Left lung (tissue), 10 donors: ENCODE results near the gene ANKRD52. TPM values are rescaled to one million over a fixed set of nuclear protein-coding genes. Genes with fewer than 3 reads are reported as not detected.

Experiments
- ATAC-seq: fragments of 200-7000 bp; cut with Tn5 transposase; one replicate; pipeline ENCODE4 v1.9.1; 2020; ENCODE audit warnings: moderate library complexity
- DNase-seq, 4 donors: peaks; one replicate each; pipeline ENCODE4 v3.0.0-alpha.2; 2013 to 2020
- H3K27ac ChIP-seq, 2 donors: fragments of 200-600 bp; sonication (generic) in 1 of 2; one replicate each; pipeline versions ENCODE4 v1.5.0 to v1.8.0; 2020 to 2021
- H3K27me3 ChIP-seq, 2 donors: fragments of 200-600 bp; sonication (generic) in 1 of 2; one replicate each; pipeline versions ENCODE4 v1.5.0 to v1.8.0; 2020 to 2021
- H3K36me3 ChIP-seq, 2 donors: fragments of 200-600 bp; sonication (generic) in 1 of 2; one replicate each; pipeline versions ENCODE4 v1.5.0 to v1.8.0; 2020 to 2021
- H3K4me1 ChIP-seq, 2 donors: fragments of 200-600 bp; one replicate each; pipeline ENCODE4 v1.8.0; 2021
- H3K4me3 ChIP-seq, 2 donors: fragments of 200-600 bp; sonication (generic) in 1 of 2; one replicate each; pipeline versions ENCODE4 v1.5.0 to v1.8.0; 2020 to 2021; ENCODE audit warnings: mild to moderate bottlenecking in 1 of 2
- H3K9me3 ChIP-seq, 2 donors: fragments of 200-600 bp; sonication (generic) in 1 of 2; one replicate each; pipeline versions ENCODE4 v1.5.0 to v1.8.0; 2020 to 2021
- intact Hi-C, 2 donors: fragments of 100-400 bp; cut with DNase I; formaldehyde crosslinking; loops; one replicate each; pipeline versions ENCODE4 v1.11.2 to v1.14.2; 2022
- polyA plus RNA-seq, 6 donors: library from polyadenylated mRNA; unstranded; fragments of 120-200 nt; gene quantifications; one replicate each; pipeline ENCODE4 v1.2.1, GENCODE V29; 2013; ENCODE audit not compliant: insufficient read length in 6 of 6
- total RNA-seq, 2 donors: library from RNA; stranded (reverse); fragmentation: NEBNext Ultra II Directional; extraction: Animal tissue kit (Norgen Biotek cat#: 25700); gene quantifications; one replicate each; pipeline ENCODE4 v1.2.1, GENCODE V29; 2021
- TF ChIP-seq, protein P1 (sequence below), 2 donors: fragments of 200-600 bp; sonication (generic) in 1 of 2; IDR thresholded peaks; one replicate each; pipeline versions ENCODE4 v1.5.0 to v1.8.0; 2021; ENCODE audit warnings: antibody characterized with exemption in 2 of 2
- donor health status: DM: no; HTN: yes; CAD: no.
- donor health status: DM: no; HTN: no; CAD: no.

ANKRD52 gene
- total and polyA plus RNA-seq, 8 donors, result 24.6 to 40.1 (median 32.6) TPM

GRCh38 chr12:56243731-56244181 lies 14.4 kb downstream of the ANKRD52 start:
- no peak overlapping the region for H3K4me3 ChIP-seq
- no peaks in the 10 kb centered on the region for H3K9me3 ChIP-seq
- DNase-seq, result peak in 1 of 4 donors; percentile 42
- H3K36me3 ChIP-seq, result peaks cover 3 to 100% of the 10 kb centered on the region in 2 donors
- intact Hi-C loops, result no loop called here
- TF ChIP-seq, protein P1, sequence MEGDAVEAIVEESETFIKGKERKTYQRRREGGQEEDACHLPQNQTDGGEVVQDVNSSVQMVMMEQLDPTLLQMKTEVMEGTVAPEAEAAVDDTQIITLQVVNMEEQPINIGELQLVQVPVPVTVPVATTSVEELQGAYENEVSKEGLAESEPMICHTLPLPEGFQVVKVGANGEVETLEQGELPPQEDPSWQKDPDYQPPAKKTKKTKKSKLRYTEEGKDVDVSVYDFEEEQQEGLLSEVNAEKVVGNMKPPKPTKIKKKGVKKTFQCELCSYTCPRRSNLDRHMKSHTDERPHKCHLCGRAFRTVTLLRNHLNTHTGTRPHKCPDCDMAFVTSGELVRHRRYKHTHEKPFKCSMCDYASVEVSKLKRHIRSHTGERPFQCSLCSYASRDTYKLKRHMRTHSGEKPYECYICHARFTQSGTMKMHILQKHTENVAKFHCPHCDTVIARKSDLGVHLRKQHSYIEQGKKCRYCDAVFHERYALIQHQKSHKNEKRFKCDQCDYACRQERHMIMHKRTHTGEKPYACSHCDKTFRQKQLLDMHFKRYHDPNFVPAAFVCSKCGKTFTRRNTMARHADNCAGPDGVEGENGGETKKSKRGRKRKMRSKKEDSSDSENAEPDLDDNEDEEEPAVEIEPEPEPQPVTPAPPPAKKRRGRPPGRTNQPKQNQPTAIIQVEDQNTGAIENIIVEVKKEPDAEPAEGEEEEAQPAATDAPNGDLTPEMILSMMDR (IDR thresholded peaks at IDR 0.05), result no peak
- no peaks in the 10 kb centered on the region for H3K4me1 ChIP-seq
- ATAC-seq, result no peak
- no peaks in the 10 kb centered on the region for H3K27me3 ChIP-seq
- H3K27ac ChIP-seq, result no peak overlapping the region

GRCh38 chr12:56242986-56243385 lies 15.2 kb downstream of the ANKRD52 start:
- TF ChIP-seq, protein P1 (IDR thresholded peaks at IDR 0.05), result no peak
- no peak overlapping the region for H3K27ac ChIP-seq
- no peaks in the 10 kb centered on the region for H3K27me3 ChIP-seq
- H3K36me3 ChIP-seq, result peaks cover 0 to 94% of the 10 kb centered on the region in 2 donors
- no peaks in the 10 kb centered on the region for H3K4me1 ChIP-seq
- no peak overlapping the region for H3K4me3 ChIP-seq
- peak in 1 of 4 donors; percentile 73 for DNase-seq
- H3K9me3 ChIP-seq, result no peaks in the 10 kb centered on the region
- intact Hi-C loops, result no loop called here
- ATAC-seq, result no peak

DNA sequence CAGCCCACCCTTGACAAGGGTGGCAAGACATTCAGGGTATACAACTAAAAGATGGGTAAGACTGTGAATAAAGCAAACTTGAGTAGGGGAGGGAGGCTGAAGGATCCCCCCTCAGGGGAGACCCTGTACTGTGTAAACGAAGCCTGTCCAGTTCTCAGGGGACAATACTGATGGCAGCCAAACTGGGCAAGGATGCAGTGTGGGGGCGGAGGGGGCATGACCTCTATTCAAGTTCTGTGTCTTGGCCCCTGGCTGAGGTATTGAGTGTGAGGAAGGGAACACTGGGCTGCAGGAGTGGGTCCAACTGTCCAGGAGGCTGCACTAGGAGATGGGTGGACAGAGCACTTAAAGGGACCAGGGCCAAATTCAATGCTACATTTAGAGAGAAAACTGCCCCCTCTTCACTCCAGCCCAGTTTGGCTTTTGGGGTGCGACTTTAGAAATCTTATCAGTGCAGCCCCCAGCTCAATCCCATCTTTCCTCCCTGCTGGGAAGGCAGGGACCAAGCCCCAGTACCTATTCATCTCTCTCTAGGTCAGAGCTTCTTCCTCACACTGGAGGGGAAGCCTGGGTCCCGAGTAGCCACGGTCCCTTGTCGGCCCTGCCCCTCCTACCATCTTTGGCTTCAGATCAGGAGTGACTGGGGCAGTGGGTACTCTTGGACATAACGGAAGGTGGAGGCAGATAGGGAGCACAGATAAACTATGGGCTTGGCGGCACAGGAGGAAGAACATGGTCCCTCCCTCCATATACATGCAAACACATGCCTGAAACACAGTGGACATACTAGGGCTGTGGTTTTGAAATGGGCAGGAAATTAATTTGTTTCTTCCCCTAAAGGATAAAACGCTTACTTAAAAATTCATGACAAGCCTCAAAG lies 16.5 kb downstream of the ANKRD52 start:
- TF ChIP-seq, protein P1 (IDR thresholded peaks at IDR 0.05), result no peak
- H3K27ac ChIP-seq, result no peak overlapping the region
- no peak overlapping the region for H3K4me3 ChIP-seq
- no peaks in the 10 kb centered on the region for H3K4me1 ChIP-seq
- DNase-seq (peak in 1 of 4 donors; percentile 17), ATAC-seq (no peak)
- intact Hi-C loops, result no loop called here
- no peaks in the 10 kb centered on the region for H3K27me3 ChIP-seq
- H3K36me3 ChIP-seq, result peaks cover 0 to 90% of the 10 kb centered on the region in 2 donors
- H3K9me3 ChIP-seq, result no peaks in the 10 kb centered on the region

DNA sequence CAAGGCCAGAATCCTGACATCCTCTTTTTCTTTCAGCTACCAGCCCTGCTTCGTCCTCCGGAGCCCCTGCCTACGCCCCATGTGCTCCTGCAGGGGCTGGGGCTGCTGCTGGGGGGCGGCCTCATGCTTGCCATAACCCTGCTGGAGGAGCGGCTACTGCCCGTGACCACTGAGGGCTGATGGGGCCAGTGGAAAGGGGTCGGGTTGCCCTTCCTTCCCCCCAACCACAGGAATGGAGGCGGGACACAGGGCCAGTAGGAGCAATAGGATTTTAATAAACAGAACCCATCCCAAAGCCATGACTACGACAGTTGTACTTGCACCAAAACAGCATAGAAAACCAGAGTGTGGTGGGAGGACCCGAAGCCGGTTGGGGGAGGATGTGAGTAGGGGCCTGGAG lies 20.6 kb downstream of the ANKRD52 start:
- H3K4me3 ChIP-seq, result no peak overlapping the region
- H3K4me1 ChIP-seq, result no peaks in the 10 kb centered on the region
- H3K27ac ChIP-seq, result no peak overlapping the region
- TF ChIP-seq, protein P1 (IDR thresholded peaks at IDR 0.05), result no peak
- no peaks in the 10 kb centered on the region for H3K9me3 ChIP-seq
- H3K36me3 ChIP-seq, result peaks cover 0 to 55% of the 10 kb centered on the region in 2 donors
- intact Hi-C loops, result no loop called here
- ATAC-seq (no peak), DNase-seq (peak in 1 of 4 donors; percentile 31)
- H3K27me3 ChIP-seq, result no peaks in the 10 kb centered on the region

DNA sequence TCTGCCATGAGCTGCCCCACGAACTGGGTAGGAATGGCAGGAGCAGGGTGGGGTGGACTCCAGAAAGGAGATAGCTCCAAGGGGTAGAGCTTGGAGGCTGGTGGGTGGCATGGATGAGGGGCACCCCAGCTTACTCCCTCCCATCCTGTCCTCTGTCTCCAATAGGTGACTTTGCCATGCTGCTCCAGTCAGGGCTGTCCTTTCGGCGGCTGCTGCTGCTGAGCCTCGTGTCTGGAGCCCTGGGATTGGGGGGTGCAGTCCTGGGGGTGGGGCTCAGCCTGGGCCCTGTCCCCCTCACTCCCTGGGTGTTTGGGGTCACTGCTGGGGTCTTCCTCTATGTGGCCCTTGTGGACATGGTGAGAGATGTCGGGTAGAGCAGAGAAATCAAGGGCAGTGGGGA lies 21.2 kb downstream of the ANKRD52 start:
- TF ChIP-seq, protein P1 (IDR thresholded peaks at IDR 0.05), result no peak
- peaks cover 0 to 50% of the 10 kb centered on the region in 2 donors for H3K36me3 ChIP-seq

More for the DNA sequence above, 21.2 kb downstream of the ANKRD52 start:
- Histone ChIP-seq H3K9me3 (no peaks in the 10 kb centered on the region), H3K27ac (no peak overlapping the region), H3K4me3 (no peak overlapping the region), H3K27me3 (no peaks in the 10 kb centered on the region), H3K4me1 (no peaks in the 10 kb centered on the region)
- DNase-seq (no peak), ATAC-seq (no peak)
- intact Hi-C loops, result no loop called here
